Activated T-cell treated with anti-CD3 and anti-CD28 coated beads for 48 hours (primary cell): ENCODE data around the gene RGP1.
A peak's percentile ranks its signal among the peaks of the same experiment; 100 is the strongest.

Experiments
- DNase-seq: peaks from one replicate; pipeline ENCODE4 v3.0.0-alpha.2; 2020; ENCODE audit warnings: low read depth

RGP1 gene

DNA sequence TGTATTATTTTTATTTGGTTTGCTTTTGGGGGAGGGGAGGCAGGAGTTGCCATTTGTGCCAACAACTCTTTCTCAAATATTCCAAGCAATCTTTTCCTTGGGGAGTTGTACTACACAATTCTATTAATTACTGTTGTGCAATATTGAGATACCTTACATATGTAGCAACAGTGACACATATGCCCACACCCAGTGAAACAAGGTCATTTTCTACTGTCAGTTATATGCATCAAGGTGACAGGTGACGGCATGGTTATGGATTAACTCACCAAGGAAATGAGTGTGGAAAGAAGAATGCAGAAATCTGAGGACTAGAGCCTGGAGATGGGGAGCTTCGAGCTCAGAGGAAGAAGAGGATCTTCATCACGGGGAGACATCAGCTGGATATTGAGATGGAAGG, 22.9 kb downstream of the RGP1 start:
- DNase-seq = no peak

DNA sequence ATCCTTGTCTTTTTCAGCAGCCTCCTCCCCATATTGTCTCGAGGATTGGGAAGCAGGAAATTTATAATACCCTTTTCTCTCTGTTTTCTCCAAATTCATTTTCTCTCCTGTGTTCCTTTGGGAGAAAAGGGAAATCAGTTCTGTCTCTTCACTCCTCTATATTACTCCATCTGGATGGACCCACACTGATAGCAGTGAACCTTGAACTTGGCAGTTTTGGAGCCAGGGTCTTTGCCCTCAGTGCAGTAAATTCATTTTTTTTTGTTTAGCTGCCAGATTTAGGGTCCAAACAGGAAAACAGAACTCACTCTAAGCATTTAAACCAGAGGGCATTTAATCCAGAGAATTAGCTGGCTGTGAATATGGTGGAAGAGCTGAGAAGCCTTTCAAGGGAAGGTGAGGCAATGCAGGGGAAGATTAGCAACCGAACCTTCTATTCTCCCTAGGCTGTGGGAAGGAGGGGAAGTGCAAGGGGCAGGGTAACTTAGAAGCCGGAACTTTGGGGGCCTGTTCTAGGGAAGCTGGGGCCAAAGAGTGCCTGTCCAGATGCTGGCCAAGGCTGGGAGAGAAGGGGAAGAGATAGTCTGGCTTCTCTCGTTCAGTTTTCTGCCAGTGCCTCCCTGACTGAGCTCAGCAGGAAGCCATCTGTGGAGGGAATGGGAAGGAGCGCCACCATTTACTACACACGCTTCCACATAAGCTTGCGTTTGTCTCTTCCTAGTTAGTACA, 26.0 kb downstream of the RGP1 start:
- no peak for DNase-seq

DNA sequence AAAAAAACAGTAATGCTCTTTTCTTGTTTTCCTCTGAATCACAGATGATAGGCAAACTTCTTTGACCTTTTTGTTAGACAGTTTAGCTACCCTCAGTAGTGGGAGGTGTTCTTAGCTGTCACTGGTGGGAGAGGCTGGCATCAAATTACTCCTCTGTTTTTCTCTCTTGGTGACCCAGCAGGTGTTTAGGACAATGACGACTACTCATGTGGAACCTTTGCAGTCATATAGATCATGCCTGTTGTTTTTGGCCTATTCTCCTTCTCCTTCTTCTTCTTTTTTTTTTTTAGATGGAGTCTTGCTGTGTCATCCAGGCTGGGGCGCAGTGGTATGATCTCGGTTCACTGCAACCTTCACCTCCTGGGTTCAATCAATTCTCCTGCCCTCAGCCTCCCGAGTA, 26.9 kb downstream of the RGP1 start:
- no peak for DNase-seq

DNA sequence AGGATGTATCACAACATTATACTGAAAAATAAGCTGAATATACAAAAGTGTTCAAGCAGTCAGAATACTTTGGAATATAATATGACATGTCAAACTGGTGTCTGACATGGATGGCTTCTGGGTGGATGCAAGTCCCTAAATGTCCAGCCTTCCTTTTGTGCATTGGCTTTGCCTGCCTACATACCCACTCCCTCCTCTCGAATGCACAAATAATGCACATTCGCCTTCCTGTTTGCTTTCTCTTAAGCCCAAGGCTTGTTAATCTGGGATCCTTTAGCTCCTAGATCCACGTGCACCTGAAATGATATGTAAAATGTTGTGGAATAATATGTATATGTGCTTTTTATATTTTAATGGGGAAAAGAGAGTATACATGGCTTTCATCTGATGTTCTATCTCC, 29.4 kb downstream of the RGP1 start:
- no peak for DNase-seq

DNA sequence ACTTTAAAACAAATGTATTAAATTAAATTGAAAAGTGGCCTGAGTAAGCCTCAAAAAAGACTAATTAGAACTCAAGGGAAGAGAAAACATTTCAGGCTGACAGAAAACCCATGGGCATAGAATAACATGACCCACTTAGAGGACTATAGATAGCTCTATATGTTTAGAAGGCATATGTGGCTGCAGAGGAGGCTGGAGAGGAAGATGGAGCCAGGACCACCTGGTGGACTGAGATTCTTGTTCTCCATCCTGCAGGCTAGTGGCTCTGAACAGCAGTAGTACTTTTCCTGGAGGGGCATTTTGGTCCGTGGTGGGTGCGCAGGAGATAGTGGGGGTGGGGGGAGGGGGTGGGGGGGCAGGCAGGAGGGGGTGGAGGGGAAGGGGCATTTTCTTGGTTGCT, 32.0 kb downstream of the RGP1 start:
- DNase-seq = no peak

DNA sequence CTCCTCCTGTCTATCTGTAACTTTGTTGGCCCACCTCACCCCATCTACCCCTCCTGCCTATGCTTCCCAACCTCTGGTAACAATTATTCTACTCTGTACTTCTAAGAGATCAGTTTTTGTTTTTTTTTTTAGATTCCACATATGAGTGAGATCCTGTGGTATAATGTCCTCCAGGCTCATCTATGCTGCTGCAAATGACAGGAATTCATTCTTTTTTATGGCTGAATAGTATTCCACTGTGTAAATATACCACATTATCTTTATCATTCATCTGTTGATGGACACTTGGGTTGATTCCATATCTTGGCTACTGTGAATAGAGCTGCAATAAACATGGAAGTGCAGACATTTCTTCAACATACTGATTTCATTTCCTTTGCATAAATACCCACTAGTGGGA, 34.3 kb downstream of the RGP1 start:
- DNase-seq = no peak

DNA sequence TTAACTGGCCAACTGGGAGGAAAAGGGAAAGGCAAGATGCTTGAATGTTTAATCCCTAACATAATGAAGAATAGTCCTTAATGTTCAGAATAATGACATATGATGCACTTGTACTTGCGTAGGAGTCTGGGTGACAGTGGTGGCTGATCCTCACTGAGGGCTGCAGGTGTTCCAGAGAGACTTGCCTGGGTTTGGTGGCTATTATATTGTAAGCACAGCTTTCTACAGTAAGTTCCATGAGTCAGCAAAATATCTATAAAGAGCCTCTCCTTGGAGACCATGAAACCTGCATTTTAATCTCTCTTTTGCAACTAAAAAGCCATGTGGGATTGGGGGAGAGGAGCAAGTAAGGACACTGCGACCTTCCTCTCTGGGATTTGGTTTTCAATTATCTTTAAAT, 40.5 kb downstream of the RGP1 start:
- no peak for DNase-seq

DNA sequence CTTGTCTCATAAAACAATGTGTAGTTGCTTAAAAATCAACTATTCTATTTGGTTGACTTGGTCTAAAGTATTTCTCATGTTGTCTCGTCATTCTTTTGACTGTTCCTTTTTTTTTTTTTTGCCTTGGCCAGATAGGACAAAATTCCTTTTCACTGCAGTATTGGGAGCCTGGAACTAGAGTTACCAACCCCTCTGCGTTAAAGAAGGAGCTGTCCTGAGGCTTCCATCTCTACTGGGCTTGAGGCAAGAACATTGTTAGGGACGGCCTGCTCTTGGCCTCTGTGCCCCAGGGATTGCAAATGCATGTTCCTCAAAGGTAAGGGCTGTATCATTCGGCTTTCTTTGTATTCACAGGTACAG, 40.9 kb downstream of the RGP1 start:
- DNase-seq = no peak

DNA sequence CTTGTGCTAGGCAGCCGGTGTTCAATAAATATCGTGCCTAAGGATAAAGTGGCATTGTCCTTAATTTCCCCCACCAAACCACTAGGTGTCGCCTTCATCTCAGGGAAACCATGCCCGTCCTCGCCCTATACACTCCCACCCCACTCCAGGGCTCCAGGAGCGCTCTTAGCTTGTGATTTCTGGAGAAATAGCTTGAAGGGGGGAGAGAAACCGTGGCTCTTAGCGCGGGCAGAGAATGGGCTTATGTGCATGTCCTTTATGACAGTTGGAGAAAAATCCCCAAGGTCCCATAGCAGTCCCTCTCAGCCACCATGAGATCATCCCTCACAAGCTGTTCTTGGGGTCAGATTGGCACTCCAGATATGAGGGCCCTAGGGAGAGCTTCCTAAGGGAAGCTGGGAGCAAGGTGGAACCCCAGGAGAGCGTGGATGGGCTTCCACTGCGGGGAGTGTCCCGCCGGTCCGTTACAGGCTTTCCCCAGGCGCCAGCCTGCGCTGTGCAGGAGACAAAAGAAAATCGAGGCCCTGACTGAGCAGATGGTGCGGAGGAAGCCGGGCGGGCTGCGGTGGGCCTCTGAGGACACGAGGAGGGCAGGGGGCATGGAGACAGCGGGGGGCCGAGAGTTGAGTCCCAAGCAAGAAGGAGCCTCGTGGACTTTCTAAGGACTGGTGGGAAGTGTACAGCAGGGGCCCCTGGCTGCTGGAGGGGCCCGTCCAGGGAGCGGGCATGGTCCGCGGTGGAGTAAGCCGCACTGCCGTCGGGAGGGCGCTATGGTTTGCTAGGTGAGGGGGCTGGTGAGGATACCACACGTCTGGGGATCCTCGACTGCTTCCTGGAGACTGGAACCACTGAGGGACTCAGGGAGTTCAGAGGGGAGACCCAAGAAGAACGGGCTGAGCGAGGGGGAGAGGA, 41.6 kb downstream of the RGP1 start:
- DNase-seq = peak; percentile 28

DNA sequence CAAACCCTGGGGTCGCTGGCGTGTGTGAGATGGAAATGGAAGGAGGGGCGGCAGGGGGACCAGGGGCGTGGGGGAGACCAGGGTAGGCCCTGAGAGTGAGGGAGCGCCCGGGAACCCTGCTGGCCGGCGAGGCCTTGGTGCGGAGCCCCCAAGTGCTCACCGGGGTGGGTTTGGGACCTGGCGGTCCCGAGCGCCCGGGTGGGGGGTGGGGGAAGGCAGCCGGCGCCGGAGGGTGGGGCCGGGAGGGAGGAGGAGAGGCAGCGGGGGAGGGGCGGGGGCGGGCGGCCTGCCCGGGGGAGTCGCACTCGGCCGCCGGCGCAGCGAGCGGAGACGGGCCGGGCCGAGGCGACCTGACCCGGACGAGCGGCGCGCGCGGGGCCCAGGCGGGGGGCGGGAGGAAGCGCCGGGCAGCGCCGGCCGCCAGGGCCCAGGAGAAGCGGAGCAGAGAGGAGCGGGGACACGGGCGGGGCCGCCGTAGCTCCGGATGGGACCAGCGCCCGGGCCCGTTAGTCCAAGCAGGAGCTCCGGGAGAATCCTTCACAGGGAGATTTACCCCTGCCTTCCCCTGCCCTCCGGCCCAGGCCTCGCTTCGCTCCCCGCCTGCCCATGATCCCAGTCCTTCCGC, 42.3 kb downstream of the RGP1 start, which contains the start of gene NPR2:
TSS of gene NPR2 (plus strand) at position 295 of the 625 bp plus-strand sequence. CDS start 818 bp downstream, outside the sequence.
- no peak for DNase-seq

DNA sequence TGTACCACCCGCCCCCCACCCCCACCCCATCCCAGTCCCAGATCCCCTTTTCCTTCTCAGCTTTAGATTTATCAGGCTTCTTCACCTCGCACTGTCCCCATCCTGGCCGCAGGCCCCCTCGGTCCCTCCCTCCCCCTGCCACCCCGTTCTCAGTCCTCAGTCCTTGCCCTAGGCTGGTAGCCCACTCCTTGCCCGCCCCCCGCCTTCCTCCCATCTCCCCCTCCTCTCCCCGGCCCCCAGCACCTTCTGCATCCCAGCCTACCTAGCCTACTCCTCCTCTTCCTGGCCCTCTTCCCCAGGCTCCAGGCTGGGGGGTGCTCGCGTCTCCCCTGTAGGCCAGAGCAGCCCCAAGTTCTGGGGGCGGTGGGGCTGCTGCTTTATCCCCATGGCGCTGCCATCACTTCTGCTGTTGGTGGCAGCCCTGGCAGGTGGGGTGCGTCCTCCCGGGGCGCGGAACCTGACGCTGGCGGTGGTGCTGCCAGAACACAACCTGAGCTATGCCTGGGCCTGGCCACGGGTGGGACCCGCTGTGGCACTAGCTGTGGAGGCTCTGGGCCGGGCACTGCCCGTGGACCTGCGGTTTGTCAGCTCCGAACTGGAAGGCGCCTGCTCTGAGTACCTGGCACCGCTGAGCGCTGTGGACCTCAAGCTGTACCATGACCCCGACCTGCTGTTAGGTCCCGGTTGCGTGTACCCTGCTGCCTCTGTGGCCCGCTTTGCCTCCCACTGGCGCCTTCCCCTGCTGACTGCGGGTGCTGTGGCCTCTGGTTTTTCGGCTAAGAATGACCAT, 43.1 kb downstream of the RGP1 start:
- DNase-seq = no peak

DNA sequence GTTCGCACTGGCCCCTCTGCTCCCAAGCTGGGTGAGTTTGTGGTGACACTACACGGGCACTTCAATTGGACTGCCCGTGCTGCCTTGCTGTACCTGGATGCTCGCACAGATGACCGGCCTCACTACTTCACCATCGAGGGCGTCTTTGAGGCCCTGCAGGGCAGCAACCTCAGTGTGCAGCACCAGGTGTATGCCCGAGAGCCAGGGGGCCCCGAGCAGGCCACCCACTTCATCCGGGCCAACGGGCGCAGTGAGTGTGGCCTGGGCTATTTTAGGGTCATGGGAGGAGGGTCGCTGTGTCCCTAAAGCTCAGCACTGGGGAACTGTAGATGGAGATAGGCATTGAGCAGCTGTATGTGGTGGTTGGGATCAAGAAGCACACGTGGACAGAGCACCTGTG, 43.7 kb downstream of the RGP1 start:
- no peak for DNase-seq

DNA sequence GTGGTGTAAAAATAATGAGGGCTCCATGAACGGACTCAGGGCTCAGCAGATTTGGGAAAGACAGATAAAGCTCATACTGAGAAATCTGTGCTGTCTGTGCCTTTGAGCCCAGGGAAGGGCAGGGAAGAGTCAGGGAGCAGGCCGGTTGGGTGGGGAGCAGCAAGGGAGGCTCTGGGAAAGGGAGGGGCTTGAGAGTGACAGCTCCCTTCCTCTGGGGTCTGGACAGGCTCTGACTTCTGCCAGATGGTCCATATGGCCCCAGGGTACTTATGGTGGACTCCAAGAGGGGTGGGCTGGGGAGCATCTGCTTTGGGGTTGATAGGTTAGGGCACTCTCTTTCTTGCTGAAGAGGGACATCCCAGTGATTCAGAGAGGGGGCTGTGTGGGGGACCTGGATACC, 44.4 kb downstream of the RGP1 start:
- DNase-seq = no peak

DNA sequence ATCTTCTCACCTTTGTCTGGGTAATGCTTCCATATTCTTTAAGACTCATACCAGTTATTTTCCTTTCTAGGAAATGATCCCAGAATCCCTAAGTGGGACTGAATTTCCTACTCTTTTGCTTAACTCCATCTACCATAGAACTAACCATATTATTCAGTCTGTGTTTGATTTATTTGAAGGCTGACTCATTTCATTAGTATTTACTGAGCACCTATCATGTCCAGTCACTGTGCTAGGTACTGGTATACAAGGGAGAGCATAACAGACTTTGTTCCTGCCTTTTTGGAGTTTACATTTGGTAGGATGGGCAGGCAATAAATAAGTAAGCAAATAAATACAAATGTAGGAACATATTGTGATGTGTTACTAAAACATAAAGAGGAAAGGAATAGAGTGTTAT, 46.6 kb downstream of the RGP1 start:
- DNase-seq = no peak

DNA sequence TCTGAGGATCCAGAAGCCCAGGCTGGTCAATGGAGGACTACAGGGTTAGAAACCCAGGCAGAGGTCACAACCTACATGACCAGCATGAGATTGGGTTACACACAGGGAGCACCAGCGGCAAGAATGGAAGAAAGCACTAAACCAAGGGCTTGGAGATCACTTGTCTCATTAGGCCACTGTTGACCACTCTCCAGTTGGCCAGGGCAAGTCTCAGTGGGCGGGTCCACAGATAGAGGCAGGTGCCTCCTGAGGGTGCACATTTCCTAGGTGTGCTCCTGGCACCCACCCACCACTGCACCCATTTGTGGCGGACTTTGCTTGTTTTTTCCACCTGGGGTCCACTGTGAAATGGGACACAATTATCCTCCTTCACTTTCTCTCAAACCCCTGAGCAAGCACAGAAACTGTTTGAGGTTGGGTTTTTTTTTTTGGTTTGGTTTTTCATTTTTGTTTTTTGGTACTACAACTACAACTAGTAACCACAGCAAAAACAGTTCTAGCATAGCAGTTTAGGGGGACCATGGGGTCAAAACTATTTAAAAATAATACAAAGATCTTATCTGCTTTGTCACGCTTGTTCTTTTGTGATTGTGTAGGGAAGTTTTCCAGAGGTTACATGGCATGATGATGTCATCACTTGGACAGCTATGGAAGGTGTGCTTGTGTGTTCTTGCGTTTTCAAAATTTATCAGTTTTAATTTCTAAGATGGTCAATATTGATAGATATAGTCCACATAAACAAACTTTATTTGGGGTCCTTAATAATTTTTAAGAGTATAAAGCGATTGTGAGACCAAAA, 48.4 kb downstream of the RGP1 start:
- DNase-seq = no peak

DNA sequence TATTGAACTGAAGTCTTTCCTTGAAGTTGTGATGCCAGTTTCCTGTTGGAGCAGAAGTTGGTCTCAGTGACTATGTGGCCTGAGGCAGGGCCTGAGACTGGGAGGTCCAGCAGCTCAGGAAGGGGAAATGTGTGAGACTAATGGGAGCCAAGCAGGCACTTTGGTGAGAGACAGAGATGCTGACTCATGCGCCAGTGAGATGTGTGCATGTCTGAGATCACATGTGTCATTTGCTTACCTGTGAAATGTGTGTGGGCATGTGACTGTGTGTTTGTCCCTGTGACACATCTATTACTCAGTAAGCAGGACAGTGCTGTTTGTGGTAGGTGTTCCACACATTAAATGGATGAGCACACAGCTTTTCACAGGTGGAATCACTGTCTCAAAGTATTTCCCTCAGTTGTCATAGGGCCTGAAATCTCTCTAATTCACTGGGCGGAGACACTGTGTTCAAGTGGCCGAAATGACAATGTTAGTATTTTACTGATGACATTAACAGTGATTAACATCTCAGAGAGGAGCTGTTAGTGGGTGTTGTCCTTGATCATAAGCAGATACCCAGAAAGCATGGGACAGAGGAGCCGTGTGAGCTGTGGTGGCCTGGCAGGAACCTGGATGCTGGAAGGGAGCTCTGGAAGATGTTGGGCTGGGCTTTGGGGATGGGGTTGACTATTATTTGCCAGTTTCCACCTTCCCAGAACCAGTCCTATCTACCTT, 49.7 kb downstream of the RGP1 start:
- DNase-seq = peak; percentile 40

DNA sequence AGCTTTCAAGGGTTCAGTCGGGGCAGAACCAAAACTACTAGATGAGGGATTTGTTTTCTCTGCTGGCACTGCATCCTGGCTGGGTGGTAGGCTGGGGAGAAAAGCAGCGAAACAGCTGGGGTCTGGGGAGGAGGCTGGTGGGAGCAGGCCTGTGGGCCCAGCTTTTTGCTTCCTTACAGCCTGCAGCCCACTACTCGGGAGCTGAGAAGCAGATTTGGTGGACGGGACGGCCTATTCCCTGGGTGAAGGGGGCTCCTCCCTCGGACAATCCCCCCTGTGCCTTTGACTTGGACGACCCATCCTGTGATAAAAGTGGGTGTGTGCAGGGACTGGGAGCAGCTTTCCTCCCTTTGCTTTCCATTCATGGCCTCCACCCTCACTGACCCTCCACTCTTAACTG, 51.4 kb downstream of the RGP1 start:
- no peak for DNase-seq

DNA sequence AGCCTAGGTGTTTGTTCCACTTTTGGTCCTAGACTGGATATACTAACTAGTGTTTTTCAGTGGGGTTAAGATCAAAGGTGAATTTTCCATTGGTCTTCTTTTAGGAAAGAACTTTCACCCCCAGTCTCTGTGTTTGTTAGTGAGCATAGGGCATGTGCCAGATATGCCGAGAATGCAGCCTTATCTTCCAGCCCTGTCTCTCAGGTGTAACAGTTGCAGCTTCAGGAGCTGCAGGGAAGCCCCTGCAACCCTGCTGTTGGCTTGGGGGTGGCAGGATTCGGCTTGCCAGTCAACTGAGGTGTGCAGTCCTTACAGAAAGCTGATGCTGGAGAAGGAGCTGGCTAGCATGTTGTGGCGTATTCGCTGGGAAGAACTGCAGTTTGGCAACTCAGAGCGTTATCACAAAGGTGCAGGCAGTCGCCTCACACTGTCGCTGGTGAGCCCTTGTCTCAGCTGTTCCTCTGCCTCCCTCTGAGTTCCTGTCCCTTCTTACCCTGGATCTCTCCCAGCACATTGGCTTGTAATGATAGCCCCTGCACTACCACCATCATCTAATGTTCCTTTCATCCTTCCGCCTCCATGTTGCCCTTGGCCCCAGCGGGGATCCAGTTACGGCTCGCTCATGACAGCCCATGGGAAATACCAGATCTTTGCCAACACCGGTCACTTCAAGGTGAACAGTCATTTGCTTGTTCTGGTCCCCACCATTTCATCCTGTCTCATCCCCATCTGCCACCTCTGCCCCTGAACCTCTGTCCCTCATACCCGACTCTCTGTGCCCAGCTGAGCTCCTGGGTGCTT, 52.4 kb downstream of the RGP1 start:
- DNase-seq = no peak

DNA sequence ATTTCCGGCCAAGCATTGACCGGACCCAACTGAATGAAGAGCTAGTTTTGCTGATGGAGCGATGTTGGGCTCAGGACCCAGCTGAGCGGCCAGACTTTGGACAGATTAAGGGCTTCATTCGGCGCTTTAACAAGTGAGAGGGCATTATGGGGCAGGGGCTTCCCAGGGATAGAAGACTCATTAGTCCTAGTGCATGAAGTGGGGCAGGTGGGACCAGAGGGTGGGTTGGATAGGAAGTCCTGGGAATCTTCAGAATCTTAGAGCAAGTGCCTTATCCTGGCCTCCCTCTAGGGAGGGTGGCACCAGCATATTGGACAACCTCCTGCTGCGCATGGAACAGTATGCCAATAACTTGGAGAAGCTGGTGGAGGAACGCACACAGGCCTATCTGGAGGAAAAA, 57.0 kb downstream of the RGP1 start:
- DNase-seq = no peak
